Right lobe of liver (tissue), 4 donors: ENCODE measurements around the gene CELSR1.

Source experiments
- CTCF ChIP-seq, 4 donors: fragments of 200-600 bp in 3 of 4; fragments of 450-650 bp in 1 of 4; IDR thresholded peaks; one replicate each; pipeline versions ENCODE4 v1.5.1 to v1.8.0; 2016 to 2022; ENCODE audit warnings: antibody characterized with exemption in 4 of 4, mild to moderate bottlenecking in 2 of 4
- POLR2A ChIP-seq: fragments of 450-650 bp; IDR thresholded peaks from one replicate; pipeline ENCODE4 v1.6.1; 2017; ENCODE audit warnings: antibody characterized with exemption, mild to moderate bottlenecking
- donor health status: DM: no; HTN: no; CAD: no.
- donor health status: DM: no; HTN: no; CAD: no.
- donor health status: DM: no; HTN: yes; CAD: no.

- TF ChIP-seq CTCF (IDR thresholded peaks at IDR 0.05) (no peak), POLR2A (no peak)
Observed at GRCh38 chr22:46388647-46389046, 148.8 kb downstream of the CELSR1 start.
